NCI-H748 (cell line): Measurements from ENCODE around the gene MBOAT7.
A peak's percentile ranks its signal among the peaks of the same experiment; 100 is the strongest.
"Not testable (repeated sequence)": the region's sequence is repeated elsewhere in the genome, so short reads cannot be mapped to it uniquely, and the experiment has no call there.

Experiments
- DNase-seq: peaks from one replicate; lab custom pipeline; 2025; ENCODE audit not compliant: unreplicated experiment; lab: John Stamatoyannopoulos, UW

MBOAT7 gene, protein sequence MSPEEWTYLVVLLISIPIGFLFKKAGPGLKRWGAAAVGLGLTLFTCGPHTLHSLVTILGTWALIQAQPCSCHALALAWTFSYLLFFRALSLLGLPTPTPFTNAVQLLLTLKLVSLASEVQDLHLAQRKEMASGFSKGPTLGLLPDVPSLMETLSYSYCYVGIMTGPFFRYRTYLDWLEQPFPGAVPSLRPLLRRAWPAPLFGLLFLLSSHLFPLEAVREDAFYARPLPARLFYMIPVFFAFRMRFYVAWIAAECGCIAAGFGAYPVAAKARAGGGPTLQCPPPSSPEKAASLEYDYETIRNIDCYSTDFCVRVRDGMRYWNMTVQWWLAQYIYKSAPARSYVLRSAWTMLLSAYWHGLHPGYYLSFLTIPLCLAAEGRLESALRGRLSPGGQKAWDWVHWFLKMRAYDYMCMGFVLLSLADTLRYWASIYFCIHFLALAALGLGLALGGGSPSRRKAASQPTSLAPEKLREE

DNA sequence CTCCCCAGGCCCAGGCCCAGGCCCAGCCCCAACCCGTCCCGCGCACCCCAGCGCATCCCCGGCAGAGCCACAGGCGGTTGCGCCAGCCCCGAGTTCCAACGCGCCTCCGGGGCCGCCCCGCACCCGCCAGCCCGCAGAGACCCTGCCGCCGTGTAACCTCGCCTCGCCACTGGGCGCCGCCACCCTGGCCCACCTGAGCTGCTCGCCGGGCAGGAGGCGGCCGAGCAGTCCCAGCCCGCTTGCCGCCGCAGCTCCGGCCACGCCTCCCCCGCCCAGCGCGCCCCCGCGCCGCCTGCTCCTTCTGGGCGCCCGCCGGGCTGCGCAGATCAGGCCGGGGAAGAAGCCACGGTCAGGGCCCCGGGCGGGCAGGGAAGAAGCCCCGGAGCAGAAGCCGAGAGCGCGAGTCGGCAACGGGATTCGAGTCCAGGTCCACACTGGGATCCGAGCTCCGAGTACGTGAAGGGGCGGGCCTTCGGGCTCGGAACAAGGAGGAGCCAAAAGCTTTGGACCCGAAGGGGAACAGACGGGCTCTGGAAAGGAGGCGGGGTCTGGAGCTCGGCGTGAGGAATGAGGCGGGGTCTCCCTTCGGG lies at the start of gene MBOAT7:
MBOAT7 (minus strand) TSS at position 436 of the 590 bp plus-strand sequence. CDS start 1,072 bp downstream, outside the sequence.
- DNase-seq = peak; percentile 96

DNA sequence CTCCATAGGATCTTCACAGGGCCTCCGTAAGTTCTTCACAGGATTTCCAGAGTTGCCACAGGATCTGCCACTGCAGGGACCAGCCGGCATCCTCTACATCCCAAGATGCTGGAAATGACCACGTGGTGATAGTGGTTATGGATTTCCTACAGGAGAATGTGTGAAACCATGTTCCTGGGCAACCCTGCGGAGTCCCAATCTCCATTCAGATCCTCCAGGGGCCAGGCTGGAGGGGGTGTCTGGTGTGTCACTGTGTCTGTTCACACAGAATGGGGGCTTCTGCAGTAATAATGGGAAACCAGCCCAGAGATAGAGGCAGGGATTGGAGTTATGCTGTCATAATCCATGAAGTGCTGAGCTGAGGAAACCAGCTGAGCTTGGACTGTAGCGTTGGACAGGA lies 44.6 kb upstream of the MBOAT7 start:
- no peak for DNase-seq

DNA sequence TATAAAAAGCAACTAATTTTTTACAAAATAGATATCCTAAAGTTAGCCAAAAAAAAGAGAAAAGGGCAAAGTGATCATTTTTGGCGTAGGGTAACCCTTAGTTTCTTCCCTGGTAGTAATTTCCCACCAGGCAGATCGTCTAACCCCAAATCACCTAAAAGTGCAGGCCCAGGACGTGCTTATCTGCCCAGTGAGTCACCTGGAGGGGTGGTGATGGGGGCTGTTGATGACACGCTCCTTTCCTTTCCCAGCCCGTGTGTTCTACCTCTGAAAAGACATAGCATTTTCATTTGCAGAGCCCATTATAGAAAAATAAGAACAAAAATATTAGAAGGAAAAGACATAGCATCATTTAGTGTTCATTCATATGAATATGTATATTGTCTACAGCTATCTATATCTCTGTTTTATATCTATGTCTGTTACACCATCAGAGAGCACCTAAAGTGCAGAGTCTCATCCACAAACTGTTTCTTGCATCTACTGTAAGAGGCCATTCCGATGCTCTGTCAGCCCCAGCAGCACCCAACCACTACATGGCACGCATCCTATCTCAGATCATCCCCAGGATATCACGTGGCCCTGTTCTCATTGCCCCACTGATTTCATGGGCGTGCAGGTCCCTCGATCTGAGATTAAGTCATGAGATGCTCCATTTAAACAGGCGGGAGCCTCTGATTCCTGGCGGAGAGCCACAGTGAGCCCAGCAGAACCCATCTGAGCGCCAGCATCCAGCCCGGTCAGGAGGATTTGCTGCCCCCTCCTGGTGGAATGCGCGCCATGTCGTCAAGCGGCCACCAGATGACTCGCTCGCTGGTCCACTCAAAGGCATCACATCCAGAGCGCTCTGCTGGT lies 41.9 kb upstream of the MBOAT7 start:
- DNase-seq = peak; percentile 49

DNA sequence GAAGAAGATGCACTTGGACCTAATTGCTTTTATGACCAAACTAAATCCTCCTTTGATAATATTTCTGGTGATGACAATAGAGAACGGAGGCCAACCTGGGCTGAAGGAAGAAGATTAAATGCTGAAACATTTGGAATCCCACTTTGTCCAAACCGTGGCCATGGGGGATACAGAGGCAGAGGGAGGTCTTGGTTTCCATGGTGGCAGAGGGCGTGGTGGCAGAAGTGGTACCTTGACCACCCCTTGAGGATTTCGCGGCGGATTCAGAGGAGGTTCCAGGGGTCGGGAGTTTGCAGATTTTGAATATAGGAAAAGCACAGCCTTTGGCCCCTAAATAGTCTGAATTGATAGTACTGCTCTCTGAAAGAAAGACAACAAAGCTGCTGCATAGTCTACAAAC lies 40.7 kb upstream of the MBOAT7 start:
- DNase-seq = no peak

DNA sequence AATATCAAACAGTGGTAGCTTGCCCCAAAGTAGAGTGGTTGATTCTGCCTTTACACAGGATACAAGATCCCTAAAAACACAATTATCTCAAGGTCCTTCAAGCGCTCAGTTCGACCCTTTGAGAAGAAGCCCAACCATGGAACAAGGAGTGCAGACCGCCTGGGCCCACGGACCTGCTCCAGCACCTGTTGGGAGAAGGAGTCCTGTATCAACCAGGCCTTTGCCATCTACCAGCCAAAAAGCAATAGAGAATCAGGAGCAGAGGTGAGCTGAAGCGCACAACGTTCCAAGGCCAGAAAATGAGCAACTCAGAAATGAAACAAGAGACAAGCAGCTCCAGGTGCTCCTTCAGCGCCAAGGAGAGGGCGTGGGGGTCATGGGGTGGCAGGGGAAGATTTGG lies 39.8 kb upstream of the MBOAT7 start:
- no peak for DNase-seq

DNA sequence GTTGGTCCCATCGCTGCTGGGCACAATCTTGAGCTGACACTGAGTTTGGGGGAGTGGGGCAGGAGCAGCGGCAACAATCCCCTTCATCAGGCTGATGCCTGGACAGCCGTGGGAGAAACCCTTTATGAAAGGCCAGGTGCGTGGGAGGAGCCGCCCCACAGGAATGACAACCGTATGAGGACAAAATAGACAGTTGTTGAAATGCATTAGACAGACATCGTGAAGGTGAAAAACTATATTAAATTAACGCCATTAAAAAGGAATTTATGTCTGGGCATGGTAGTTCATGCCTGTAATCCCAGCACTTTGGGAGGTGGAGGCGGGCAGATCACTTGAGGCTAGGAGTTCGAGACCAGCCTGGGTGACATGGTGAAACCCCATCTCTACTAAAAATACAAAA lies 35.2 kb upstream of the MBOAT7 start:
- not testable (repeated sequence) for DNase-seq

DNA sequence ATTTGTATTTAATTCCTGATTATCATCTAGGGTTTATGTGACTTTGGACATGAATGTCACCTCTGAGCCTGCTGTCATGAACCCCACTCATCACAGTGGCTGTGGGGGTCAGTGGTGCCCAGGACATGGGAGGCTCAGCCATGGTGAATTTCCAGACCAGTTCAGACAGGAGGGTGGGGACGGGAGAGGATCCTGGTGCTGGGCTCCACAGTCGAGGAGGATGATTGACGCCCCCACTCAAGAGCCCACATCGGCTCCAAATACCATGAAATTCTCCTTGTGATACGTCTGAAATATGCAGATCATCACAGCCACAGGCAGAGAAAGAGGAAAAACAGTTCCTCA lies 34.5 kb upstream of the MBOAT7 start:
- not testable (repeated sequence) for DNase-seq

DNA sequence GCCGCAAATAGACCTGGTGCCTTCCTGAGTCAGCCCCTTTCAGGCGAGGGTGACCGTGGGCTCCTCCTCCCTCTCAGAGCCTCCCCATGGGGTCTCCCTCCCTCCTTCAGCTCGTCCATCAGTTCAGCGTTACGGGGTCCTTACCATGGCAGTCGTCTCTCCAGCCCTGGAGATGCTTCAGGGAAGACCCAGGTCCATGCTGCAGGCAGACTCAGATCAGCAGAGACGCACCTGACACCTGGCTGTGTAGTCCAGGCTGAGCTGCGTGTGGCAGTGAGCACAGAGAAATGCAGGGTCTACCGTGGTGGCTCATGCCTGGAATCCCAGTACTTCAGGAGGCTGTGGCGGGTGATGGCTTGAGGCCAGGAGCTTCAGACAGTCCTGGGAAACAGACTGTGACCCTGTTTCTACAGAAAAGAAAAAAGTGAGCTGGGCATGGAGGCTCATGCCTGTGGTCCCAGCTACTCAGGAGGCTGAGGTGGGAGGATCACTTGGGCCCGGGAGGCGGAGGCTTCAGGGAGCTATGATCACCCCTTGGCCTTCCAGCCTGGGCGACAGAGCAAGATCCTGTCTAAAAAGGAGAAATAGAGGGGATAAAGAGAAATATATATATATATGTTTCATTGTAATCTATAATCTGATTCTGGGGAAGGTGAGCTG lies 34.0 kb upstream of the MBOAT7 start:
- DNase-seq = not testable (repeated sequence)

DNA sequence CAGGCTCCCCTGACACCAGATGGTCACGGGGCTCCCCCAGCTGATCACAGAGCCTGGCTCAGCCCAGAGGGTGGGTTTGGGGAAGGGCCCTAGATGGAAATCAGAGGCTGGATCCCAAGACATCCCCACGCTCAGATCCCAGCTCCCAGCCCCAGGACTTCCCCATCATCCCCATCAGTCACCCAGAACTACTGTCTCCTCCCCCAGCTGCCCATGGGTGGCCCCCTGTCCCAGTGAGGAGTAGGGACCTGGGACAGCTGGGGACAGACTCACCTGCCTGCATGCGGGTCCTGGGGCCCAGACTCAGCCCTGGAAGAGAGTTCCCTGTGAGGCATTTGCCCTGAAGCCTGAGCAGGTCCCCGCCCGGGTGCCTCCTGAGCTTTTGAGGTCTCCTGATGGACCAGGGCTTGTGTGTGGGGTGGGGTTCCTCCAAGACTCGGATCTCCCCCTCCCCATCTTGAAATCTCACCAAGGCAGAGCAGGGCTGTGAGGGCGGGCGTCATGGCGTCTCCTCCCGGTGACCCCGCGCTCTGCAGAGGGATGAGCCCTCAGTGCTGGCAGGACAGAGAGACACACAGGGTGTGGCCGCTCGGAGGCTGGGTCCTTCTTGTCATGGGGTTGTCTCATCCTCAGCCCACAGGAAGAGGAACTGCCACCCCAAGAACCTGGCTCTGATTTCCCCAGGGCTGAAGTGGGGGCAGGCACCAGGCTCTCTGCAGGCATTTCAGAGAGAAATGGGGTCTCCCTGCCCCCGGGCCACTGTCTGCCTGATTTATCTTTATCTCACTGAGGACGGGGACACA lies 33.3 kb upstream of the MBOAT7 start, which contains the start of gene LILRB3:
LILRB3 (minus strand) TSS at position 534 of the 803 bp plus-strand sequence; CDS start at position 503, 31 bp downstream.
- DNase-seq = not testable (repeated sequence)

DNA sequence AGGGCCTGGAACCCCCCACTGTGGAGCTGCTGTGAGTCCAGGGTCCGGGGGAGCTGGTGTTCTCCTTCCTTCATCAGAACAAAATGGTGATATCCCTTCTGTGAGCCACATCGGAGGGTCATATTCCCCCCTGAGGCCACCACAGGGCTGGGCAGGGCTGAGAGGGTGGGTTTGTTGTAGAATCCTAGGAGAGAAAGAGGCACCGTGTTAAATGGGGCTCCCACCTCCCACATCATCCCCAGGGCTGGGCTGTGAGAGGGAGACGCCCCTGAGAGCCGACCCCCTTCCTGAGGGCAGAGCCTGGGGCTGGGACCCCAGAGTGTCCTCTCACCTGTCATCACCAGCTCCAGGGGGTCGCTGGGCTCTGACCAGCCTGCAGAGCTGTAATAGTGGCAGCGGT lies 32.6 kb upstream of the MBOAT7 start:
- not testable (repeated sequence) for DNase-seq

DNA sequence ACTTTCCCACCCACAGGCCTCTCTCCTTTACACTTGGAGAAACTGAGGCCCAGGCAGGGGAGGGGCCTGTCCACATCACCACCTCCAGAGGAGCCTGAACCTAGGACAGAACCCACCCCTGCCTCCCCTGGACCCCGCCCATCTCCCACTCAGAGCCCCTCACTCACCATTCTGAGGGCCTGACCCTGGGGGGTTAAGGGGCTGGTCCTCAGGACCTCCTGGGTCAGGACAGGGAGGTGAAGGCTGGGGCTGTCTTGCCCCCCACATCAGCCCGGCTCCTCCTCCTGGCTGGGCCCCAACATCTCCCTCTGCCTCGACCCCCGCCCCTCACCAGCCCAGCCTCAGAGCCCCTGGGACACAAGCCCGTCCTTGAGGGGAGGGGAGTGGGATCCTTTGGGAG lies 30.3 kb upstream of the MBOAT7 start:
- not testable (repeated sequence) for DNase-seq

DNA sequence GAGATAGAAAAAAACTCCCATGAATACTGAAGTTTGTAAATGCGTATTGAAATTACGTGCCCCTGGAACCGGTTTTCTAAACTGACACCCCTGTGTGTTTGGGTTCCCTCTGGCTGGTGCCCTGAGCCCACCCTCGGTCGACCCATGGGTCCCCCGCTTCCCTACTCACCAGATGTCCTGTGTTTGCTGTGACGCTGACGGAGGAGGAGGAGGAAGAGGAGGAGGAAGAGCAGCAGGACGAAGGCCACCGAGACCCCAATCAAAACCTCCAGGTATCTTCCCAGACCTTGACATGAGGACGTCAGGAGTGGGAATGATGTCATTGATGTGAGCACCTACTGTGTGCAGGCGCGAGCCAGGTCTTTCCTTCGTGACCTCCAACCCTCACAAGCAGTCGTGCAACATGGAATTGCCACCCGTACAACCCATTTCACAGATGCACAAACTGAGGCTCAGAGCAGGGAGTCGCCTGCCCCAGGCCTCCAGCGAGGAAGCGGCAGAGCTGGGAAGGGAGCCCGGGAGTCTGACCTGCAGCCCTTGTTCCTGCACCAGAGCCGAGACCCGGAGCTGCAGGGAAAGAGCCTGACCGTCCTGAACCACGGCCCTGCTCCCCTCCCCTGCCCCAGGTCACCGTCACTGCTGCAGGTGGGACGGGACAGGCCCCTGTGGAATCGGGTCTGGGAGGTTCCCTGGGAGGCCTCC lies 29.7 kb upstream of the MBOAT7 start:
- DNase-seq = no peak

DNA sequence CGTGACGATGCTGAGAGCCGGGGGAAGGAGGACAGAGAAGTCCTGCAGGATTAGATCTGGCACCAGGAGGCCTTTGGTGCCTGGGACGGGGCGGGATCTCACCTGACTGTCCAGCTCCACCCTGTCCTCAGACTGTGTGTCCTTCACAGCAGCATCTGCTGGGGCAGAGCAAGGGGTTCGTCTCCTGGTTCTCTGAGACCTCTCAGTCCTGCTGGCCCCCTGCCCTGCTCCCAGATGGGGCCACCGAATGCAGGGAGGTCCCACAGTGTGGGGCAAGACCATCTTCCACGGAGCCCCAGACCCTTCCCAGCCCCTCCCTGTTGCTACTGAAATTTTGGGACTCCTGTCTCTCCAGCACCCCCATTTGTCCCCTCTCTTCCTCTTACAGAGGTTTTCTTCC lies 28.9 kb upstream of the MBOAT7 start:
- no peak for DNase-seq

DNA sequence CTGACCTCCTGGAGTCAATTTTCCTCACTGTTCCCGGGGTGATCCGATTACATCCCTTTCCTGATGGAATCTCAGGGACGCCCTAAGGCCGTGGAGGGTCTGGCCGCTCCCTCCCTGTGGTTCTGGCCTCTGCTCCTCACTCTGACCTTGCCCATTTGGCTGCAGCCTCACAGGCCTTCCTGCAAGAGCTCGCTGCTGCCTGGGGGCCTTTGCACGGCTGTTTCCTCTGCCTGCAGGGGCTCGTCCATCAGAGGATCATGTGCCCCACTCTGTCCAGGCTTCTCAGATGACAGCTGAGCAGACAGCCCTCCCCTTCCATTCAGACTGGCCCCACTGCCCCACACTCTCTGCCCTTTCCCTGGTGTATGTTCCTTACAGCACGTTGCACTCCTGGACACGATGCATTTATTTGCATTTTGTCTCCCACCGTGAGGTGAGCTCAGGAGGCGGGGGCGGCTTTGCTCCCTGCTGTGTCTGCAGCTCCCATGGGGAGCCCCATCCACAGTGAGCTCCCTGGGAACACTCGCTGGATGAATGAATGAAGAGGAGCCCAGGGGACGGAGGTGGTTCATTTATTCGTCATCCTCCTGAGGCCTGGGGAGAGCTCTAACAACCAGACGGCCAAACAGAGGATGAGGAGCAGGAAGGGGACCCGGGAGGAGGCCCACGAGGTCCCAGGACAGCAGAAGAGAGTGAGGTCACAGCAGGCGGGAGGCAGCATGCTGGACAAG lies 28.3 kb upstream of the MBOAT7 start:
- DNase-seq = not testable (repeated sequence)

DNA sequence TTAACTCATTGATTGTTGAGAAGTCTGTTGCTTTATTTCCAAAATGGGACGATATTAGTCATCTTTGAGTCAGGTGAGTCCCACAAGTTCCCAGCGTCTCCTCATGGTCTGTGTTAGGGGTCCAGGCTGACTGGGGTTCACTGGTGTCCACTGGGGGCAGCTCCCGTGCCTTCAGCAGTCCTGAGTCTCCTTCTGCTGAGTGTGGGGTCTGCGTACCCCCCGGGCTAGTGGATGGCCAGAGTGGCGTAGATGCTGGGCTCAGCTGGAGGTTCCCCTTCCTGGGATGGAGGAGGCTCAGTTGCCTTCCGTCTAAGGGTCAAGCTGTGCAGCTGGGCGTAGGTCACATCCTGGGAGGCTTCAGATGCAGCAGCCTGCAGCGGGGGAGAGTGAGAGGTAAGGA lies 27.5 kb upstream of the MBOAT7 start:
- DNase-seq = no peak

DNA sequence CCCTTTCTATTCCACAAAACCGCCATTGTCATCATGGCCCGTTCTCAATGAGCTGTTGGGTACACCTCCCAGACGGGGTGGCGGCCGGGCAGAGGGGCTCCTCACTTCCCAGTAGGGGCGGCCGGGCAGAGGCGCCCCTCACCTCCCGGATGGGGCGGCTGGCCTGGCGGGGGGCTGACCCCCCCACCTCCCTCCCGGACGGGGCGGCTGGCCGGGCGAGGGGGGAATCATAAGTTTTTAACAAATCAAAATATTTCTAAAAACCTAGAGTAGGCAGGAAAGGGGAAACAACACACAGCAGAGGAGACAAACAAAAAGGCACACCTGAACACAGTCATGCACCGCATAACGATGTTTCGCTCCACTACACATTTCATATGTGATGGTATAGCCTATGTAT lies 25.4 kb upstream of the MBOAT7 start:
- DNase-seq = not testable (repeated sequence)

DNA sequence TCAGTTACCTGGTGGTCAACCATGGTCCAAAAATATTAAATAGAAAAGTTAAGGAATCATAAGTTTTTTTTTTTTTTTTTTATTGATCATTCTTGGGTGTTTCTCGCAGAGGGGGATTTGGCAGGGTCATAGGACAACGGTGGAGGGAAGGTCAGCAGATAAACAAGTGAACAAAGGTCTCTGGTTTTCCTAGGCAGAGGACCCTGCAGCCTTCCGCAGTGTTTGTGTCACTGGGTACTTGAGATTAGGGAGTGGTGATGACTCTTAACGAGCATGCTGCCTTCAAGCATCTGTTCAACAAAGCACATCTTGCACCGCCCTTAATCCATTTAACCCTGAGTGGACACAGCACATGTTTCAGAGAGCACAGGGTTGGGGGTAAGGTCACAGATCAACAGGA lies 24.8 kb upstream of the MBOAT7 start:
- DNase-seq = not testable (repeated sequence)

DNA sequence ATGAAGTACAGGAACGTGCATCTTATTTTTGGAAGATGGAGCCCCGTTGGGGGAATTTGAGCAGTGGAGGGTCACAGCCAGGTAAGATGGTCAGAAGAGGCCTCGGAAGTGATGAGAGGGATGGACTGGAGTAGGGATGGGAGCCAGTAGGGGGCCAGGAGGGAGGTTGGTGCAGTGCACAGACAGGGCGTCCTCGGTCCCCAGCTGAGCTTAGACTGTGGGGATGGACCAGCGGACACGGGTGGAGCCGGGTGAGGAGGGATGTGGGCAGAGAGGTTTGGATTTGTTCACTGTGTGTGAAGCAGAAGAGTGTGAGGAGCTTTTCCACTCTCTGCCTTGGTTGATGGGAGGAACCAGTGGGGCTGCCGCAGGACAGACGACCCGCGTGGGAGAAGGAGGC lies 21.9 kb upstream of the MBOAT7 start:
- no peak for DNase-seq
